ENCODE measurements around the gene RNFT2. TPM values are rescaled to one million over a fixed set of nuclear protein-coding genes. Genes with fewer than 3 reads are reported as not detected.

RNFT2 gene
- polyA plus RNA-seq, 1 donor from 2014 or later: 20.6 TPM

DNA sequence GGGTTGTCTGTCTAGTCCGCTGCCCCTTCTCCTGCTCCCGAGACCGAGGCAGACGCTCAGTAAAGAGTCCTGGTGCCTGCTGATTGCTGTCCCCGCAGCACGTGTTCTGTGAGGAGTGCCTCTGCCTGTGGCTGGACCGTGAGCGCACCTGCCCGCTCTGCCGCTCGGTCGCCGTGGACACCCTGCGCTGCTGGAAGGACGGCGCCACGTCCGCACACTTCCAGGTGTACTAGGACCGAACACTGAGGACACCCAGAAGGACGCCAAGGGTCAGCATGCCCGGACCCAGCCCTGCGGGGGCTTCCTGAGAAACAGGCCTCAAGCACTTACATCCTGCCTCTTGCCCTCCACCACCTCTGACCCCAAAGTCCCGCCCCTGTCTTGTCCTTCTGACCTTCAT is 111.1 kb downstream of the RNFT2 start:
- Histone ChIP-seq H3K4me2 (ENCODE audit: low read length) (no peak overlapping the region), H3K79me2 (replicated peaks; ENCODE audit: insufficient read depth, low read length) (no peaks in the 10 kb centered on the region), H3K9me2 (ENCODE audit: insufficient read depth, low read length) (no peaks in the 10 kb centered on the region), H3K36me3 (ENCODE audit: insufficient read depth, low read length) (no peaks in the 10 kb centered on the region), H3K27me3 (ENCODE audit: insufficient read depth, low read depth, low read length) (no peaks in the 10 kb centered on the region), H3F3A (ENCODE audit: insufficient read depth, low read length, poor library complexity, severe bottlenecking) (no peaks in the 10 kb centered on the region), H4K20me1 (ENCODE audit: insufficient read depth) (no peaks in the 10 kb centered on the region), H3K27ac (ENCODE audit: low read length) (no peak overlapping the region), H3K9me3 (ENCODE audit: low read length) (no peaks in the 10 kb centered on the region), H2AFZ (ENCODE audit: low read depth, low read length) (no peak overlapping the region), H3K4me3 (ENCODE audit: low read length) (no peak overlapping the region), H3K9ac (ENCODE audit: low read length) (no peak overlapping the region)
- TF ChIP-seq EP300 (conservative IDR thresholded peaks at IDR 0.05; ENCODE audit: poor library complexity, severe bottlenecking): no peak
- TF ChIP-seq POLR2AphosphoS5 (IDR thresholded peaks at IDR 0.05): no peak
- TF ChIP-seq, protein P1, sequence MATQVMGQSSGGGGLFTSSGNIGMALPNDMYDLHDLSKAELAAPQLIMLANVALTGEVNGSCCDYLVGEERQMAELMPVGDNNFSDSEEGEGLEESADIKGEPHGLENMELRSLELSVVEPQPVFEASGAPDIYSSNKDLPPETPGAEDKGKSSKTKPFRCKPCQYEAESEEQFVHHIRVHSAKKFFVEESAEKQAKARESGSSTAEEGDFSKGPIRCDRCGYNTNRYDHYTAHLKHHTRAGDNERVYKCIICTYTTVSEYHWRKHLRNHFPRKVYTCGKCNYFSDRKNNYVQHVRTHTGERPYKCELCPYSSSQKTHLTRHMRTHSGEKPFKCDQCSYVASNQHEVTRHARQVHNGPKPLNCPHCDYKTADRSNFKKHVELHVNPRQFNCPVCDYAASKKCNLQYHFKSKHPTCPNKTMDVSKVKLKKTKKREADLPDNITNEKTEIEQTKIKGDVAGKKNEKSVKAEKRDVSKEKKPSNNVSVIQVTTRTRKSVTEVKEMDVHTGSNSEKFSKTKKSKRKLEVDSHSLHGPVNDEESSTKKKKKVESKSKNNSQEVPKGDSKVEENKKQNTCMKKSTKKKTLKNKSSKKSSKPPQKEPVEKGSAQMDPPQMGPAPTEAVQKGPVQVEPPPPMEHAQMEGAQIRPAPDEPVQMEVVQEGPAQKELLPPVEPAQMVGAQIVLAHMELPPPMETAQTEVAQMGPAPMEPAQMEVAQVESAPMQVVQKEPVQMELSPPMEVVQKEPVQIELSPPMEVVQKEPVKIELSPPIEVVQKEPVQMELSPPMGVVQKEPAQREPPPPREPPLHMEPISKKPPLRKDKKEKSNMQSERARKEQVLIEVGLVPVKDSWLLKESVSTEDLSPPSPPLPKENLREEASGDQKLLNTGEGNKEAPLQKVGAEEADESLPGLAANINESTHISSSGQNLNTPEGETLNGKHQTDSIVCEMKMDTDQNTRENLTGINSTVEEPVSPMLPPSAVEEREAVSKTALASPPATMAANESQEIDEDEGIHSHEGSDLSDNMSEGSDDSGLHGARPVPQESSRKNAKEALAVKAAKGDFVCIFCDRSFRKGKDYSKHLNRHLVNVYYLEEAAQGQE (IDR thresholded peaks at IDR 0.05; ENCODE audit: borderline replicate concordance): no peak

GRCh38 chr12:116852303-116852702 is 114.2 kb downstream of the RNFT2 start:
- H3K27ac ChIP-seq (ENCODE audit: low read length): peak overlapping the region; percentile 51
- no peaks in the 10 kb centered on the region for H3K27me3 ChIP-seq (ENCODE audit: insufficient read depth, low read depth, low read length)
- no peaks in the 10 kb centered on the region for H3F3A ChIP-seq (ENCODE audit: insufficient read depth, low read length, poor library complexity, severe bottlenecking)
- H3K4me2 ChIP-seq (ENCODE audit: low read length): no peak overlapping the region
- no peaks in the 10 kb centered on the region for H4K20me1 ChIP-seq (ENCODE audit: insufficient read depth)
- no peak overlapping the region for H2AFZ ChIP-seq (ENCODE audit: low read depth, low read length)
- H3K36me3 ChIP-seq (ENCODE audit: insufficient read depth, low read length): no peaks in the 10 kb centered on the region
- H3K9ac ChIP-seq (ENCODE audit: low read length): peak overlapping the region; percentile 35
- no peaks in the 10 kb centered on the region for H3K79me2 ChIP-seq (replicated peaks; ENCODE audit: insufficient read depth, low read length)
- TF ChIP-seq EP300 (conservative IDR thresholded peaks at IDR 0.05; ENCODE audit: poor library complexity, severe bottlenecking): peak; percentile 8
- peak; percentile 15 for TF ChIP-seq RAD21 (conservative IDR thresholded peaks at IDR 0.05)
- peak; percentile 47 for TF ChIP-seq MXI1 (conservative IDR thresholded peaks at IDR 0.05; ENCODE audit: poor library complexity, severe bottlenecking)
- TF ChIP-seq POLR2AphosphoS5 (IDR thresholded peaks at IDR 0.05): no peak
- TF ChIP-seq, protein P1 (IDR thresholded peaks at IDR 0.05; ENCODE audit: borderline replicate concordance): peak; percentile 80
- no peak for TF ChIP-seq EZH2 (IDR thresholded peaks at IDR 0.05; ENCODE audit: borderline replicate concordance, insufficient read depth, low read length, poor library complexity, severe bottlenecking)
- no peaks in the 10 kb centered on the region for H3K9me3 ChIP-seq (ENCODE audit: low read length)
- no peaks in the 10 kb centered on the region for H3K9me2 ChIP-seq (ENCODE audit: insufficient read depth, low read length)
- peak overlapping the region; percentile 22 for H3K4me3 ChIP-seq (ENCODE audit: low read length)

- no peaks in the 10 kb centered on the region for H3K36me3 ChIP-seq (ENCODE audit: insufficient read depth, low read length)
- no peaks in the 10 kb centered on the region for H4K20me1 ChIP-seq (ENCODE audit: insufficient read depth)
- H3K9me2 ChIP-seq (ENCODE audit: insufficient read depth, low read length): no peaks in the 10 kb centered on the region
- H3K9ac ChIP-seq (ENCODE audit: low read length): no peak overlapping the region
- no peak overlapping the region for H3K4me2 ChIP-seq (ENCODE audit: low read length)
- H3K27me3 ChIP-seq (ENCODE audit: insufficient read depth, low read depth, low read length): no peaks in the 10 kb centered on the region
- H3K79me2 ChIP-seq (replicated peaks; ENCODE audit: insufficient read depth, low read length): no peaks in the 10 kb centered on the region
- H3K4me3 ChIP-seq (ENCODE audit: low read length): no peak overlapping the region
- H3K27ac ChIP-seq (ENCODE audit: low read length): no peak overlapping the region
- H2AFZ ChIP-seq (ENCODE audit: low read depth, low read length): no peak overlapping the region
- H3F3A ChIP-seq (ENCODE audit: insufficient read depth, low read length, poor library complexity, severe bottlenecking): no peaks in the 10 kb centered on the region
- no peaks in the 10 kb centered on the region for H3K9me3 ChIP-seq (ENCODE audit: low read length)
- TF ChIP-seq POLR2AphosphoS5 (IDR thresholded peaks at IDR 0.05): no peak
- TF ChIP-seq MXI1 (conservative IDR thresholded peaks at IDR 0.05; ENCODE audit: poor library complexity, severe bottlenecking): no peak
- TF ChIP-seq, protein P1 (IDR thresholded peaks at IDR 0.05; ENCODE audit: borderline replicate concordance): no peak
- no peak for TF ChIP-seq TAF1 (IDR thresholded peaks at IDR 0.05; ENCODE audit: low read depth)
- TF ChIP-seq SMC3 (conservative IDR thresholded peaks at IDR 0.05; ENCODE audit: poor library complexity): no peak
- no peak for TF ChIP-seq CTCF (IDR thresholded peaks at IDR 0.05; ENCODE audit: poor library complexity, severe bottlenecking)
- no peak for TF ChIP-seq RAD21 (conservative IDR thresholded peaks at IDR 0.05)
- no peak for TF ChIP-seq EZH2 (IDR thresholded peaks at IDR 0.05; ENCODE audit: borderline replicate concordance, insufficient read depth, low read length, poor library complexity, severe bottlenecking)
Observed at GRCh38 chr12:116853507-116853906, 115.4 kb downstream of the RNFT2 start.

Data from neural cell (in vitro differentiated cells).